Activated T-helper 1 cell treated with anti-CD3 and anti-CD28 coated beads, Interleukin-12 subunit alpha, Interleukin-12 subunit beta, Interleukin-2, Interleukin-4 antibody, amounts not matched to agents 30 ng/mL and 10 ng/mL and 1 ng/mL, durations not matched to agents 14 hours and 24 hours and 36 hours (primary cell): ENCODE data around the gene TNFSF8. TPM values are rescaled to one million over a fixed set of nuclear protein-coding genes. Genes with fewer than 3 reads are reported as not detected.

ENCODE experiments used
- DNase-seq: peaks from one replicate; pipeline ENCODE4 v3.0.0; 2021; ENCODE audit warnings: low spot score
- H3K27ac Mint-ChIP-seq: one replicate; pipeline ENCODE4 v1.8.0; 2021; ENCODE audit warnings: mild to moderate bottlenecking, mixed read lengths
- H3K27me3 Mint-ChIP-seq: one replicate; pipeline ENCODE4 v1.8.0; 2022; ENCODE audit warnings: mild to moderate bottlenecking, moderate library complexity, mixed read lengths; ENCODE audit not compliant: insufficient read depth
- H3K36me3 Mint-ChIP-seq: one replicate; pipeline ENCODE4 v1.8.0; 2021; ENCODE audit warnings: low read depth, mixed read lengths
- H3K4me1 Mint-ChIP-seq: one replicate; pipeline ENCODE4 v1.8.0; 2021; ENCODE audit warnings: low read depth, mixed read lengths
- H3K4me3 Mint-ChIP-seq: one replicate; pipeline ENCODE4 v1.8.0; 2021; ENCODE audit warnings: mild to moderate bottlenecking, moderate library complexity, mixed read lengths
- H3K9me3 Mint-ChIP-seq: one replicate; pipeline ENCODE4 v1.8.0; 2021; ENCODE audit warnings: mixed read lengths
- intact Hi-C: fragments of 100-400 bp; cut with micrococcal nuclease; formaldehyde crosslinking; loops from one replicate; pipeline ENCODE4 v1.15.1; 2024
- total RNA-seq: library from RNA; stranded (reverse); gene quantifications from 2 replicates; pipeline ENCODE4 v1.2.3, GENCODE V29; 2022

The TNFSF8 gene, protein sequence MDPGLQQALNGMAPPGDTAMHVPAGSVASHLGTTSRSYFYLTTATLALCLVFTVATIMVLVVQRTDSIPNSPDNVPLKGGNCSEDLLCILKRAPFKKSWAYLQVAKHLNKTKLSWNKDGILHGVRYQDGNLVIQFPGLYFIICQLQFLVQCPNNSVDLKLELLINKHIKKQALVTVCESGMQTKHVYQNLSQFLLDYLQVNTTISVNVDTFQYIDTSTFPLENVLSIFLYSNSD
- total RNA-seq, result 200 and 207 TPM in 2 replicates

DNA sequence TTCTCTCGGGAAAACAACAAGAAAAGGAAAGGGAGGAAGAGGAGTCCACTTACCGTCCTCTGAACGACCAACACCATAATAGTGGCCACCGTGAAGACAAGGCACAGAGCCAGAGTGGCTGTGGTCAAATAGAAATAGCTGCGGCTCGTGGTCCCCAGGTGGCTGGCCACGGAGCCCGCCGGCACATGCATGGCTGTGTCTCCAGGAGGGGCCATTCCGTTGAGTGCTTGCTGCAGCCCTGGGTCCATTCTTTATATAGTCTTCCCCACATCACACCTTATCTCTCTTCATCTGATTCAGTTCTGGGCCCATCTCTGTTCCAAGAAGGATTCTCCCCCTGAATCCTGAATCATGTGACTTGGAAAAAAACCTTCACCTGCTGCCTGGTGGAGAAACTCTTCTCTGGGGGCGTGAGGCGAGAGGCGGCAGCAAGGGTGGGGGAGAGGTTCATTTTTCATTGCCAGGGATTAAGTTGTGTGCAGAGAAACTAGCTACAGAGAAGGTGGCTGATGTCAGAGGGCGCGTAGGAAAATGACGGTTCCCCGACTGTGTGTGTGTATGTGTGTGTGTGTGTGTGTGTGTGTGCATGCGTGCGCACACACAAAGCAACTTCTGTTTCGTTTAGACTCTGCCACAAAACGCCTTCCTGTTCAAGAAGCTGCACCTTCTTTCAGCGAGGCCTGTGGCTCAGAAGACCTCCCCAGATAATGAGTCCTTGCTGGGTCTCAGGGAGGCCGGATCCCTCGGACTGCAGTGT lies at the start of gene TNFSF8:
Gene TNFSF8, minus strand, starts transcription at position 536 of the 757 bp plus-strand sequence. Its CDS starts 288 bp downstream, at position 248.
- H3K4me1 Mint-ChIP-seq, result peaks cover 62% of the 10 kb centered on the region
- H3K4me3 Mint-ChIP-seq, result peak within 1 kb of the TSS; percentile 98
- H3K9me3 Mint-ChIP-seq, result no peaks in the 10 kb centered on the region
- H3K36me3 Mint-ChIP-seq, result peaks cover 37% of the 10 kb centered on the region
- H3K27ac Mint-ChIP-seq, result peak within 1 kb of the TSS; percentile 99
- no peaks in the 10 kb centered on the region for H3K27me3 Mint-ChIP-seq
- intact Hi-C loops, result loop anchor here (1.0 to 2.0 kb wide), 9 partner anchors 11 to 248 kb away; partner anchors contain the start of gene TEX48
- DNase-seq, result peak; percentile 73

DNA sequence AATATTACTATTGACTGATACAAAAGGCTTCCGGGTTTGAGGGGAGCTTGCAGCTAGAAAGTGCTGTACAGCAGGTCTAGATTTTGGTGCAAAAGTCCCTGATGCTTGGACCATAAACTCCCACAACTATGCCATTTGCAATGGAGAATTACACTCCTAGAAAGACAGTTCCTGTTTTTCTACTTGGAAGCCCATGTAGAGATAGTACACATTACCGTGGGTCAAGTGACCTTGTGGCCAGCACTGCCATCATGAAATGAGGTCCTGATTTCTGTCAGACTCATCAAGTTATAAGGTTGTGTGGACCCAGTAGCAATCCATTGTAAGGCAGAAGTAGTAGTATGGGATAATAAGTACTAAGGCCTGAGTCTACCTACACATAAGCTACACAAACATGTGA lies 42.8 kb upstream of the TNFSF8 start:
- Mint-ChIP-seq H3K36me3 (peaks cover 16% of the 10 kb centered on the region), H3K27me3 (peaks cover 2% of the 10 kb centered on the region), H3K4me3 (no peak overlapping the region), H3K4me1 (peaks cover 22% of the 10 kb centered on the region), H3K27ac (no peak overlapping the region), H3K9me3 (peaks cover 4% of the 10 kb centered on the region)
- DNase-seq, result no peak
- intact Hi-C loops, result no loop called here

DNA sequence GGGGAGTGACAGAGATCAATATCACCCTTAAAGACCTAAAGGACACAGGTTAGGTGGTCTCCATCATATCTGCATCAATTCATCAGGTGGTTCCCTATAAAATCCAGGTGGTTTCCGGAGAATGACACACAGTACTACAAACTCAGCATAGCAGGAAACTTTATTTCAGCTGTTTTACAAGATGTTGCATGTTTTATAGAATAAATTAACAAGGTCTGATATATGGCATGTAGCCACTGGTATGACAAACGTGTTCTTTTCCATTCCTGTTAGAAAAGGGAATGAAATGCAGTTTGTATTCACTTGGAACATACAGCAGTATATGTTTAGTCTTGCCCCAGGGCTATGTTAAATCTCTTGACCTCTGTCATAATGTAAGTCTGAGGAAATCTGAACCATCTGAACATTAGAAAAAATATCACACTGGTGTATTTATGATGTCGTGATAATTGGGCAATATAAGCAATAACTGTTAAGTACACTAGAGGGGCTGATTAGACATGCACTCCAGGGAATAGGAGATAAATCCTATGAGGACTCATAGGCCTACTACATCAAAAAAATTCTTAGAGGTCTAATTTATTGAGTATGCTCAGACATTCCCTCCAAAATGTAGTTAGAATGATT lies 42.2 kb upstream of the TNFSF8 start:
- Mint-ChIP-seq H3K36me3 (peaks cover 16% of the 10 kb centered on the region), H3K4me3 (no peak overlapping the region), H3K27ac (no peak overlapping the region), H3K9me3 (peaks cover 4% of the 10 kb centered on the region), H3K4me1 (peaks cover 28% of the 10 kb centered on the region), H3K27me3 (peaks cover 2% of the 10 kb centered on the region)
- no peak for DNase-seq
- intact Hi-C loops, result no loop called here

DNA sequence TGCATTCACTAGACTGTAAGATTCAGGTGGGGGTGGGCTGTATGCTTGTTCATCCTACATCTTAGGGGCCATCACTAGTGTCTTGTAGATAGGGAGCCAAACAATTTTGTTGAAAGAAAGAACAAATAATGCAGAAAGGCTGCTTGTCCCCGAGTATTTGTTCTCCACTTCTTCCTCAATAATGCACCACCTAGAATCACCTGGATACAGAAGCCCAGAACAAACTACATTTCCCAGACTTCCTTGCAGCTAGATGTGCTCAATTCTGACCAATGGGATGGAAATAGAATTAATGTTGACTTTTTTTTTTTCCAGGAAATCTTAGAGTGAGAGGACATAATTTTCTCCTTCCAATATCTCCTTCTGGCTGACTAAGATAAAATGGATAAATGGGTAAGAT lies 38.9 kb upstream of the TNFSF8 start:
- intact Hi-C loops, result no loop called here
- Mint-ChIP-seq H3K9me3 (peaks cover 11% of the 10 kb centered on the region), H3K36me3 (peaks cover 19% of the 10 kb centered on the region), H3K4me3 (no peak overlapping the region), H3K27ac (no peak overlapping the region), H3K4me1 (peaks cover 28% of the 10 kb centered on the region), H3K27me3 (peaks cover 2% of the 10 kb centered on the region)
- no peak for DNase-seq

DNA sequence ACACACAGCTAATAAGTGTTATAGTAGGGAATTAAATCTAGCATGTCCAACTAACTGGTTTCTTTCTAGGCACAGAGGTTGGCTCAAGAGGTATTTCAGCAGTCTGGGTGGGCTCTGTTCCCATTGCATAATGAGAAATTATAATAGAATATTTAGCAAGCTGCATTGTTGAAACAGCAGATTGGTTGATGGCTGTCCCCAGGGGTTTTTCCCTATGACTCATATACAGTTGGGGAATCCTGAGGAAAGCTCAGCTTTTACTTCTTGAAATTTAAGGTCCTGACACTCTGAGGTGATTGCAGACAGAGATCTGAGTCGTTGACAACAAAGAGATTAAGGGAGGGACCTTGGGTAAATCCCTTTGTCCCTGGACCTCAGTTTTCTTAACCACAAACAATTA lies 38.3 kb upstream of the TNFSF8 start:
- Mint-ChIP-seq H3K36me3 (peaks cover 17% of the 10 kb centered on the region), H3K27me3 (peaks cover 2% of the 10 kb centered on the region), H3K4me1 (peaks cover 24% of the 10 kb centered on the region), H3K9me3 (peaks cover 14% of the 10 kb centered on the region), H3K27ac (peak overlapping the region; percentile 53), H3K4me3 (no peak overlapping the region)
- intact Hi-C loops, result loop anchor here (1.0 kb wide), 2 partner anchors 10 to 21 kb away; no protein-coding TSS in a partner anchor
- DNase-seq, result no peak

DNA sequence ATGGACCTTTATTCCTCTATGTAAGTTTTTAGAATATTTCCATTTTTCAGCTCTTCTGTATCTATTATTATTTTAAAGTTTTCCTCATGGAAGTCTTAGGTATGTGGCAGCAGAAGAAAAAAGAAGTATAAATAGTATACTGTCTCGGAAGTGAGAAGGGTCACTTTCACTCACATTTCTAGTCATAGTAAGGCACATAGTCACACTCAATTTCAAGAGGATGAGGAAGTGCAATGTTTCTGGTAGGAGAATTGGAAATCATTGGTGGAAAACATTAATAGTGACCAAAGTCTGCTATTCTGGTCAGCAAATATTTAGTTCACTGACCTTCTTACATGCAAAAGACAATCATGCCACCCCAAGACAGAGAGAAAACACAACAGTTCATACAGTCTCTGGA lies 35.2 kb upstream of the TNFSF8 start:
- Mint-ChIP-seq H3K4me1 (peaks cover 27% of the 10 kb centered on the region), H3K9me3 (peaks cover 40% of the 10 kb centered on the region), H3K36me3 (peaks cover 32% of the 10 kb centered on the region), H3K4me3 (no peak overlapping the region), H3K27me3 (peaks cover 2% of the 10 kb centered on the region), H3K27ac (no peak overlapping the region)
- no peak for DNase-seq
- intact Hi-C loops, result no loop called here

DNA sequence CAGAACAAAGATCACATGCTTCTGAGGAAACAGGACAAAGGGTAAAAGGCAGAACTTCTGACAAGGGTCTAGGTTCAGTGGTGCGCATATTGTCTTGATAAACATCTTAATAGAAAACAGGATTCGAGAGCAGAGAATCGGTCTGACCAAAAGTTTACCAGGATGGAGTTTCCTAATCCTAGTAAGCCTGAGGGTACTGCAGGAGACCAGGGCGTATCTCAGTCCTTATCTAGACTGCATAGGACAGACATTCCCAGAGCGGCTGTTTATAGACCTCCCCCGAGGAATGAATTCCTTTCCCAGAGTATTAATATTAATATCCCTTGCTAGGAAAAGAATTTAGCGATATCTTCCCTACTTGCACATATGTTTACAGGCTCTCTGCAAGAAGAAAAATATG lies 32.4 kb upstream of the TNFSF8 start:
- Mint-ChIP-seq H3K27ac (no peak overlapping the region), H3K4me3 (no peak overlapping the region), H3K4me1 (peaks cover 34% of the 10 kb centered on the region), H3K27me3 (no peaks in the 10 kb centered on the region), H3K9me3 (peaks cover 59% of the 10 kb centered on the region), H3K36me3 (peaks cover 36% of the 10 kb centered on the region)
- no peak for DNase-seq
- intact Hi-C loops, result no loop called here

DNA sequence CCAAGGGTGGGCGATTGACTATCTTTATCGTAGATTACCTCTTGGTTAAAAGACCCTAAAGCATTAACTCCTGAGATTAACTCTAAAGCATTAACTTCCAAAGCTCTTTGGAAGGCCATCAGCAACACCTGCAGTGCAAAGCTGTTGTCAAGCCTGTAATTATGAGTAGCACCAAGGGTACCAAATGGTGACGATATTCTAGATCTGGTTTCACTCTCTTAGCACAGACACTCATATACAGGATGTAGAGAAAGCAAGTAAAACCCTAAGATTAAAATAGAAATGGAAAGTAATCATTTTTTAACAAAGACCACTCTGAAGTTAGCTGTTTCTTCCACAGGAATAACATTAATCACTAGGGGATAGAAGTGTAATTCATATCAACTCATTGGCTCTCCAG lies 29.9 kb upstream of the TNFSF8 start:
- Mint-ChIP-seq H3K4me3 (no peak overlapping the region), H3K9me3 (peaks cover 52% of the 10 kb centered on the region), H3K36me3 (peaks cover 34% of the 10 kb centered on the region), H3K4me1 (peaks cover 55% of the 10 kb centered on the region), H3K27ac (no peak overlapping the region), H3K27me3 (no peaks in the 10 kb centered on the region)
- DNase-seq, result no peak
- intact Hi-C loops, result no loop called here

DNA sequence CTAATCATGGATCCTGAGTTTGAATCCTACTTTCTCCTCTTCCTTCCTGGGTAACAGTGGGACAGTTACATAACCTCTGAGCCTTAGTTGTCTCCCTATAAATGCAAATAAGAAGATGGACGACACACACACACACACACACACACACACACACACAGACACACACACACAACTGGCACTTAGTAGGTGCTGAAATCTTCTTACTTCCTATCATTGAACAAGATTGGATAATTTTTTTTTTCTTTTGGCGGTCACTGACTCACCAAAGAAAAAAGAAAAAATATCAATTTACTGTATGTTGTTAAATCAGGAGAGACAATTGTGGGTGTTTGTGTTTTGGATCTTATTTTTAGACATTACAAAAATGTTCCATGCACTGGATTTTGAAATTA lies 28.4 kb upstream of the TNFSF8 start:
- Mint-ChIP-seq H3K27ac (peak overlapping the region; percentile 92), H3K4me3 (peak overlapping the region; percentile 62), H3K9me3 (peaks cover 47% of the 10 kb centered on the region), H3K4me1 (peaks cover 63% of the 10 kb centered on the region), H3K27me3 (no peaks in the 10 kb centered on the region), H3K36me3 (peaks cover 34% of the 10 kb centered on the region)
- intact Hi-C loops, result loop anchor here (1.0 to 10.0 kb wide), 17 partner anchors 9 to 1734 kb away; partner anchors contain the start of genes FKBP15, SLC31A1, TEX48 and TNFSF8
- DNase-seq, result no peak

DNA sequence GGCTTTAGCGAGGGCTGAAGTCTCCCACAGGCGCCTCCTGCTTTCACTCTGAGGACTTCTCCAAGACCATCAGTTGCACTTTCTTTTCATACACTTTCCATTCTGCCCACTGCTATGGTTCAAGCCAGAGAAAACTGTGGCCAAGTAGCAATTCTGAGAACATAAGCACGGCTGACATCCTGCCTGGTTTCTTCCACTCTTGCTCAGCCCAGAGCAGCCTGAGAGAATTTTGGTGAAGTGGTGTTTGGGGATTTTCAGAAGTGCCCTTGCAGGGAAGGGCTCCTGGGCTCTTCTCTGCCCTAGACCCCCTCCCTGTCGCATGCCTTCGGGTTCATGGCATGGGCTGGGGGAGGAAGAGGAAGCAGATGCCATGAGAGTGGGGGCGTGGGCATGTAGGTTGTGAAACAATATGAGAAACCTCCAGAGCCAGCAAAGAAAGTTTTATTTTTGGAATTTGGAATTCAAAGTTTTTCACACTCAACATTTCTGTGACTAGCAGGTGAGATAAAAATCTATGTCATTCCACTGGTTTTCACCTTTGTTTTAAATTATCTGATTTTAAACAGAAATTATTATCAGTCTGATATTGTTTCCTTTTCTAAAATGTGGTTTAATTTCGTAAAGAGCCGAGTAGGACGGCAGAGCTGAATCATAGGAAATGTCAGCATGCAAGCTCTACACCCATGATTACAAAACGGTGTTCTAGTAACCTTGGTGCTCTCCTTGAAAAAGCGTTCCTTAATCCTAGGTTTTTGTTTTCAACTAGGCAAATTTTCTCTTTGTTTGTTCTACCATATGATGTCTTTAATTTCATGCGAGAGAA lies 27.8 kb upstream of the TNFSF8 start:
- peak; percentile 34 for DNase-seq
- Mint-ChIP-seq H3K27ac (peak overlapping the region; percentile 92), H3K27me3 (no peaks in the 10 kb centered on the region), H3K9me3 (peaks cover 44% of the 10 kb centered on the region), H3K4me1 (peaks cover 69% of the 10 kb centered on the region), H3K4me3 (peak overlapping the region; percentile 62), H3K36me3 (peaks cover 32% of the 10 kb centered on the region)
- intact Hi-C loops, result loop anchor here (1.0 to 10.0 kb wide), 17 partner anchors 10 to 1733 kb away; partner anchors contain the start of genes FKBP15, SLC31A1, TEX48 and TNFSF8

DNA sequence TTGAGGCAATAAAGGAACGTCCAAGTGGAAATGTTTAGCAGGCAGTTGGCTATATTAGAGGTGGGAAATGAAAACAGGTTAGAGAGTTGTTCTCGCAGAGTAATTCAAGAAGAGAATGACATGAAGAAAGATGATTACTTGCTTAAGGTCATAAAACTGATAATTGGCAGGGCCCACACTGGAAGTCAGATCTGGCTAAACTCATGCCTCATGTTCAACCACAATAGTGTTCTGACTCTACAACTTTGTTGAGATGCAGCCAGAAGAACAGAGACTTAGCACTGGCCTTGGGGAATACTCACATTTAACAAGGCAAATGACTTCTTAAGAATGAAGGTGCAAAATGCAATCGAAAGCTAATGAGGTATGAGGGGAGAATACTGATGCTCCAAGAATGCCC lies 27.2 kb upstream of the TNFSF8 start:
- H3K4me3 Mint-ChIP-seq, result peak overlapping the region; percentile 16
- H3K36me3 Mint-ChIP-seq, result peaks cover 28% of the 10 kb centered on the region
- intact Hi-C loops, result loop anchor here (5.0 to 10.0 kb wide), 3 partner anchors 35 to 1733 kb away; partner anchors contain the start of genes FKBP15 and SLC31A1
- no peaks in the 10 kb centered on the region for H3K27me3 Mint-ChIP-seq
- H3K27ac Mint-ChIP-seq, result peak overlapping the region; percentile 92
- H3K4me1 Mint-ChIP-seq, result peaks cover 69% of the 10 kb centered on the region
- H3K9me3 Mint-ChIP-seq, result peaks cover 37% of the 10 kb centered on the region
- no peak for DNase-seq

DNA sequence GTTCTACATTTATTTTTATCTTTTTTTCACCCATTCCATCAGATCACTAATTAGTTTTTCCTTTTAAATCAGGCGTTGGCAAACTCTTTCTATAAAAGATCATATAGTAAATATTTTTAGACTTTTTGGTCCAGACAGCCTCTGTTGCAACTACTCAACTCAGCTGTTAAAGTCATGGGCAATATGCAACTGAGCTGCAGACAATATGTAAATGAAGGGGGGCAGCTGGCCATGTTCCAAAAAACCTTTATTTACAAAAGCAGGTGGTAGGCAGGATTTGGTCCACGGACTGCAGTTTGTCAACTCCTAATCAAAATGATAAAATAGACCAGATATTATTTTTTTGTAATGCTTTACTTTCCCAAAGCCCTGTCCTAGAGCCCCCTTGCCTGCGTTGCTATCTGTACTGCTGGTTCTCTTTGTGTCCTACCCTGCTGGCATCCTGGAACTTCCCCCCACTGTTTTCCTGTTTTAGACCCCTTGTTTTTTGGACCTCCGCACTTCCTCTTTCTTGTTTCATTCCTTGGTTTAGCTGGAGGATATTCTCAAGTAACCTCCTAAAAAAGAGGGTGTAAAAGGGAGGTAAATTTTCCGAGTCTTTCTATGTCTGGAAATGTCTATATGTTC lies 24.7 kb upstream of the TNFSF8 start:
- H3K27me3 Mint-ChIP-seq, result no peaks in the 10 kb centered on the region
- peaks cover 64% of the 10 kb centered on the region for H3K4me1 Mint-ChIP-seq
- peaks cover 15% of the 10 kb centered on the region for H3K9me3 Mint-ChIP-seq
- H3K36me3 Mint-ChIP-seq, result peaks cover 15% of the 10 kb centered on the region
- no peak for DNase-seq
- intact Hi-C loops, result loop anchor here (5.0 to 10.0 kb wide), 3 partner anchors 33 to 1730 kb away; partner anchors contain the start of genes FKBP15 and SLC31A1
- no peak overlapping the region for H3K27ac Mint-ChIP-seq
- H3K4me3 Mint-ChIP-seq, result no peak overlapping the region
